Kidney glomerular epithelial cell (primary cell): ENCODE results near the gene IFNAR1.
A peak's percentile ranks its signal among the peaks of the same experiment; 100 is the strongest.
"Not testable (repeated sequence)": the region's sequence is repeated elsewhere in the genome, so short reads cannot be mapped to it uniquely, and the experiment has no call there.

Source experiments
- DNase-seq: peaks from one replicate; lab custom pipeline; 2025; lab: John Stamatoyannopoulos, UW

IFNAR1 gene

DNA sequence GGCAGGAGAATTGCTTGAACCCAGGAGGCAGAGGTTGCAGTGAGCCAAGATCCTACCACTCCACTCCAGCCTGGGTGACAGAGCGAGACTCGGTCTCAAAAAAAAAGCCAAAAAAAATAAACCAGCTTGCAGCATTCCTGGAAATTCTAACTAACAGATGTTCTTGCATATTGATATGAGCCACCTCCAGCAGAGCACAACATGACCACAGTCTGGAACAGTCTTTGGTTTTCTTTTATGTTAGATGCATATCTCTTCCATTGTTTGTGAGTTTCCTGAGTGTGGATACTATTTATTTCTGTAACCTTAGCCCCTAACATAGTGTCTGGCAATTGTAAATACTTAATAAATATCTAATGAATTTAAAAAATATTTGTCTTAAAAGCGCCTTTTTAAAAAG, 23.9 kb downstream of the IFNAR1 start:
- no peak for DNase-seq

DNA sequence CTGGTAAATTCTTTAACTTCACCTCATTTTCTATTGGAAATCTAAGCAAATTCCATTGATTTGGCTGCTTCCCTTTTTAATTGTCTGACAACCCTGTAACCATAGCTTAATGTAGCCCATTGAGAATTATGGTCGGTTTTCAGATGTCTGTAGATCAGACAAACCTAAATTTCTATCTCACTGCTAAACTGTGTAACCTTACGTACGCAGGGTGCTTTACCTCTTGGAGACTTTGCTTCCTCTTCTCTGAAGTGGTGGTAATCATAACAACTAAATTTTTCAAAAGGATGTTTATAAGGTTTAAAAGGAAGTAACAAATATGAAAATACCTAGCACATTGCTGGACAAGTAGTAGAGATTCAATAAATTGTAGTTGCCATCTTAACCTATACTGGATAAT, 25.9 kb downstream of the IFNAR1 start:
- no peak for DNase-seq

DNA sequence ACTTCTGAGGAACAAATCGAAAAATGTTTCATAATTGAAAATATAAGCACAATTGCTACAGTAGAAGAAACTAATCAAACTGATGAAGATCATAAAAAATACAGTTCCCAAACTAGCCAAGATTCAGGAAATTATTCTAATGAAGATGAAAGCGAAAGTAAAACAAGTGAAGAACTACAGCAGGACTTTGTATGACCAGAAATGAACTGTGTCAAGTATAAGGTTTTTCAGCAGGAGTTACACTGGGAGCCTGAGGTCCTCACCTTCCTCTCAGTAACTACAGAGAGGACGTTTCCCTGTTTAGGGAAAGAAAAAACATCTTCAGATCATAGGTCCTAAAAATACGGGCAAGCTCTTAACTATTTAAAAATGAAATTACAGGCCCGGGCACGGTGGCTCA, 30.6 kb downstream of the IFNAR1 start:
- no peak for DNase-seq

DNA sequence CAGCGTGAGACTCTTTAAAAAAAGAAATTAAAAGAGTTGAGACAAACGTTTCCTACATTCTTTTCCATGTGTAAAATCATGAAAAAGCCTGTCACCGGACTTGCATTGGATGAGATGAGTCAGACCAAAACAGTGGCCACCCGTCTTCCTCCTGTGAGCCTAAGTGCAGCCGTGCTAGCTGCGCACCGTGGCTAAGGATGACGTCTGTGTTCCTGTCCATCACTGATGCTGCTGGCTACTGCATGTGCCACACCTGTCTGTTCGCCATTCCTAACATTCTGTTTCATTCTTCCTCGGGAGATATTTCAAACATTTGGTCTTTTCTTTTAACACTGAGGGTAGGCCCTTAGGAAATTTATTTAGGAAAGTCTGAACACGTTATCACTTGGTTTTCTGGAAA, 31.2 kb downstream of the IFNAR1 start:
- DNase-seq = no peak

DNA sequence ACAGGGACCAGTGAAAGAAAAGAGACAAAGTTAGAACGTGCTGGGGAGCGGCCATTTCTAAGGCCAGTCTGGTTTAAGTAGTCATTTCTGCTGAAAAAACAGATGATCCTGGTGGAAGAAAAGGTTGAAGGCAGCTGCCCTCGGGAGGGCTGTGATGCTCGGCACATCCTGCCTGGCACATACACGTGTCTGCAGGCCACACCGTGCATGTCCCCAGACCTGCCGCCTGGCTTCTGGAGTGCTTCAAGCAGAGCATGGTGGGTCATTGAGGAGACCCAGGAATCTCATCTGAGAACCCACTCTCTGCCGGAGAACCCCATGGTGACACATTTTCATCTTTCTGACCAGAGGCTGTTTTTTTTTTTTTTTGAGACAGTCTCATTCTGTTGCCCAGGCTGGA, 32.4 kb downstream of the IFNAR1 start:
- no peak for DNase-seq

DNA sequence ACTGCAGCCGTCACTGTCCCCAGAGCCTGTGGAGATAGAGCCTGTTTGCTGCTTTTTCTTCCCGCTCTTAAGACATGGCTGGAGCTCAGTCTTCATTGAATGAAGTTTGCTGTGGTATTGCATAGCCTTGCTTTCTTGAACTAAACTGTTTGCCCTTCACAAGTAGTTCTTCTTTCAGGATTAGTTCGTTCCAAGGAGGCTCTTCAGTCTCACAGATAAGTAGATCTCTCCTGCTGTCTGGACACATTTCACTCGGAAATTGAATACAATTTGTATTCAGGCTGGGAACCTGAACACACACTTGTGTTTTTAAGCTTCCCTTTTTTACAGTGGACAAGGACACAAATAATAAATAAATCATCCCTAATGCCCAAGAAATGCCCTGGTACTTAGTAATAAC, 34.7 kb downstream of the IFNAR1 start:
- no peak for DNase-seq

DNA sequence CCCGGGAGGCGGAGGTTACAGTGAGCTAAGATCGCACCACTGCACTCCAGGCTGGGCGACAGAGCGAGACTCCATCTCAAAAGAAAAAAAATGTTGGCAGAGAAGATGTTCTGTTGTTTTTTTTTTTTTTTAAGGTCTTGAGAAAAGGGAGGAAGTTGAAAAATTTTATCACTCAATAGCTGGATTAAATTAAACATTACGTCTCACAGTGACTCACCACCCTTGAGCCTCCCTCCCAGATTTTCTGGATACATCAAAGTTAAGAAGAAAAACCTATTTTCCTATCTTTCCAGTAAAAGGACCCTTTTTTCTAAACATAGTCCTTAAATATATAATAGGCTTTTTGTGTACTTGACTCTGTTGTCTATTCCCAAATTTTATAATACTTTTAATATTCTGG, 35.5 kb downstream of the IFNAR1 start:
- no peak for DNase-seq

DNA sequence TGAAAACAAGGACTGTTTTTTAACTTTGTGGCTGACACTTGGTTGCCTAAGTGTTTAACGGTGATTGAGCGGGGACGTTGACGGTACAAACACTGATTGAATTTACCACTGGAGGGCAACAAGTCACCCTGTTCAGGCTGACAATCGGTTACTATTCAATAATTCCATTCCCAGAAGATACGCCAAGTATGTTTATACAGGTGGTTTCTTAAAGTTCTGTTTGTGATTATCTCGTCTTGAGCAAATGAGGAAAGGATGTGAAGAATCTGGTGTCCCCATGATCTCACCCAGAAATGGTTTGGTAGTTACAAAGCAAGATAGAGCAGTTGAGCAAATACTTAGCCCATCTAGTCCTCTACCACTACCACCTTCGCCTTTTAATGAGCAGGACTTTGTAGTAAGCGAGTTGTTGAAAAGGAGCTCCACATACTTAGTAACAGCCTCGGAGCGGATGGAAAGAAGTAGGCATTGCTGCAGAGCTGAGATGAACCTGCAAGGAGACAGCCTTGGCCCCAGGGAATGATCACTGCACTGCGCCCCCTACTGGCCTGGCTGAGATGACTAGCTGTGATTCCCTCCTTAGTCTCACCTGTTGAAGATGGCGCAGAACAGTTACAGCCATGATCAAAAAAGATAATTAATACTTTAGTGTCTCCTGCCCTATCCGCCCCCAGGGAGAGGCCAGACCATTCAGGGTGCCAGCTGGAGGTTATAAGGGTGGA, 36.3 kb downstream of the IFNAR1 start:
- peak; percentile 80 for DNase-seq

DNA sequence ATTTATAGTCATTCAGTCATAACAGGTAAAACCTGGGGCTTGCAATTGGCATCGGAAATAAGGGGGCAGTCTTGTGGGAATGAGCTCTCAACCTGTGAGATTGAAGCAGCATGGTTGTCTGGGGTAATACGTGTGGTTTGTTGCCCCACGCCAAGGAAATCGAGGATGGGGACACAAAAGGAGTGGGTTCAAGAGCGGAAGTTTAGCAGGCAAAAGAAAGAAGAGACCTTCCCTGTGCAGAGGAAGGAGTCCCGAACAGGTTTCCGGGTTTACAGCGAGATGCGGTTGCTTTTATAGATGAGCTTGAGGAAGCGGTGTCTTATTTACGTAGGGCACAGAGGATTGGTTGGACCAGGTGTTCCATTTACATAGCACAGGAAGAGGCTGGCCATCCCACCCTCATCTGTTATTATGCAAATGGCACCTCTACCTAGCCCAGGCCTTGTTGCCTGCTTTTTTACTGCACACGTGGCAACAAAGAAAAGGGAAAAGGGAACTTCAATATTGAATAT, 37.3 kb downstream of the IFNAR1 start:
- DNase-seq = no peak

DNA sequence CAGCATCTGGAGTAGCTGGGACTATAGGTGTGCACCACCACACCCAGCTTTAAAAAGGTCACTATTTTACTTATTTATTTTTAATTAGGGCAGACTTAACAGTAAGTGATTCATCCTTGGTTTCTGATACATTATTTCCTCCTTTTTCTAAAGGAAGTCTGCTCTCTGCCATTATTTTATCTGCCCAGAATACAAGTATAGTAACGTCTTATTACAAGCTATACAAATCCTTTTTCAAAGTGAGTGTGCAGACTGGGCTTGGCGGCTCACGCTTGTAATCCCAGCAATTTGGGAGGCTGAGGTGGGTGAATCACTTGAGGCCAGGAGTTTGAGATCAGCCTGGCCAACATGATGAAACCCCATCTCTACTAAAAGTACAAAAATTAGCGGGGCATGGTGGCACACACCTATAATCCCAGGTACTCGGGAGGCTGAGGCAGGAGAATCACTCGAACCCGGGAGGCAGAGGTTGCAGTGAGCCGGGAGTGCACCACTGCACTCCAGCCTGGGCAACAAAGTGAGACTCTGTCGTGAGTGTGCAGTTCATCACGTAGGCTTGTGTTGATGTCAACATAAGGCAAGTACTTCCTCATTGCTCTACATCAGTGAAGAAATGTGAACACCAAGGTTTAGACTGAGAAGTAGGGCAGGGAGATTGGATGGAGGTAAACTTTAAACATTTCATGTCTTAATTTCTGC, 39.3 kb downstream of the IFNAR1 start:
- DNase-seq = not testable (repeated sequence)

DNA sequence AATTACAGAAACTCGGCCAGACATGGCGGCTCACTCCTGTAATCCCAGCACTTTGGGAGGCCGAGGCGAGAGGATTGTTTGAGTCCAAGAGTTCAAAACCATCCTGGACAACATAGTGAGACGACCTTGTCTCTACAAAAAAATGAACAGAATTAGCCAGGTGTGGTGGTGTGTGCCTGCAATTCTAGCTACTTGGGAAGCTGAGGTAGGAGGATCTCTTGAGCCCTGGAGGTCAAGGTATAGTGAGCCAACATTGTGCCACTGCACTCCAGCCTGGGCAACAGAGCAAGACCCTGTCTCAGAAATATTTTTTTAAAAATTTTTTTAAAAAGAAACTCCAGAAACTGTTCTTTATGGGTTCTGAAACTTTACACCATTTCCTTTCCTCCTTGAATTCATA, 40.1 kb downstream of the IFNAR1 start:
- DNase-seq = no peak

DNA sequence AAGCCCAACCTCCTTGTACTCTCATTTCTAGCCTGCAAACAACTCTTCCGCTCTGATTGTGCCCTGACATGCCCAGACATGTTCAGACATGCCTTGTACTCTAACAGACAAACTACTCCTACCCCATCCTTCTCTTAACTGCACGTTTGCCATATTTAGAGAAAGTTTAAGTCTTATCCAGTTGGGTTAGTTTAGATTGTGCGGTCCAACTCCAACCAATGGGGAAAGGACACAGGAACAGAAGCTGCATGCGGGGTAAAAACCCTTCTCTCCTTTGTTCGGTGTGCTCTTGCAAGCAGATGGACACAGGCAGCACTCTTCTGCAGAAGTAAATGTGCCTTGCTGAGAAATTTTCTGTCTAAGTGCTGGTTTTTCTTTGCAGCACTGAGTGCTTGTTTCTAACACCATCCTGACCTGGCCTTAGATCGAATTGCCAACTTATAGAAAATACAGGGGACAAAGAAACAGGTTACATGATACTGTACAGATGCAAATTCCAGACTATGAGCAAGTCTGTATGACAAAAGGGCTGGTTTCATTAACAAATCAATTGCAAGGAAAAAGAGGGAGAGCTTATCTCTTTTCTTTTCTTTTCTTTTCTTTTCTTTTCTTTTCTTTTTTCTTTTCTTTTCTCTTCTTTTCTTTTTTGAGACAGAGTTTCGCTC, 42.7 kb downstream of the IFNAR1 start:
- no peak for DNase-seq

DNA sequence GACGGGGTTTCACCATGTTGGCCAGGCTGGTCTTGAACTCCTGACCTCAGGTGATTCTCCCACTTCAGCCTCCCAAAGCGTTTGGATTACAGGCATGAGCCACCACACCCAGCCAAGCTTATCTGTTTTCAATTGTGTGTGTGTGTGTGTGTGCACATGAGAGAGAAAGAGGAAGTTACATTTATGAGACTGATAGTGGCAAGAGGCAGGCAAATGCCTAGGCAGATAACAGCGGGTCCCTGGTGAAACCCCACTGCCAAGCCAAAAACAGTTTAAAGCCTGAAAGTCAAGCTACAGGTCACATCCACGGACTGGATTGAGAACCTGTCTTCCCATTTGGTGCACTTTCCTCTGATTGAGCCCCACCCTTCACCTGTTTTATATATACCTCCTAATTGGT, 43.4 kb downstream of the IFNAR1 start:
- no peak for DNase-seq

DNA sequence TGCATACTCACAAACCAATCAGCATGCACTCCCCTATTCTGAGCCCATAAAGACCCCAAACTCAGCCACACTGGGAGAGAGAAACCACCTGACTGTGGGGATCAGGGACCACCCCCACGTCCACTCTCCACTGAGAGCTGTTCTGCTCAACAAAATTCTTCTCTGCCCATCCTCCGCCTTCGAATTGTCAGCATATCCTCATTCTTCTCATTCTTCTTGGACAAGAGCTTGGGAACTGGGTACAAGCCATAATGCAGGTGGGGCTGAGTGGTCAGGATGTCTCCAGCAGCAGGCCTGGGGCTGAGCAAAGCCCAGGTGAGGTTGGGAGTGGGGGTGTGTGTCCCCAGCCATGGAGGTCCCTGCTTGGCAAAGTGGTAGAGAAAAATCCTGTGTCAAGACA, 43.8 kb downstream of the IFNAR1 start:
- no peak for DNase-seq

DNA sequence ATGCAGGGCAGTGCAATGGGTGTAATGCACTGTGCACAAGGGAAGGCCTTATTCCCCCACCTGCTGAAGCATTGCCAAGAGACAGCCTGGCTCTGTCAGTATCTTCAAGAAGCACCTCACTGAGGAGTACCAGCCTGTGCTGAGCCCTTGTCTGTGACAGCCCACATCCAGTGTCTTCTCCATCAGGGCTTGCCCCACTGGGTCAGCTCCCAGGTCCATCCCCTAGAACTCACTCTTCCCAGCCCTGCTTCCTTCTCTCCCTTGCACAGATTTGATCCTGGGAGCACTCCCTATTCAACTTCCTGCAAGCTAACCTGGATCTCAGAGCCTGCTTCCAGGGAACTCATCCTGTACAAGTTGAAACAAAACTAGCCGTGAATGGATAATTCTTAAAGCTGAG, 44.8 kb downstream of the IFNAR1 start:
- no peak for DNase-seq

DNA sequence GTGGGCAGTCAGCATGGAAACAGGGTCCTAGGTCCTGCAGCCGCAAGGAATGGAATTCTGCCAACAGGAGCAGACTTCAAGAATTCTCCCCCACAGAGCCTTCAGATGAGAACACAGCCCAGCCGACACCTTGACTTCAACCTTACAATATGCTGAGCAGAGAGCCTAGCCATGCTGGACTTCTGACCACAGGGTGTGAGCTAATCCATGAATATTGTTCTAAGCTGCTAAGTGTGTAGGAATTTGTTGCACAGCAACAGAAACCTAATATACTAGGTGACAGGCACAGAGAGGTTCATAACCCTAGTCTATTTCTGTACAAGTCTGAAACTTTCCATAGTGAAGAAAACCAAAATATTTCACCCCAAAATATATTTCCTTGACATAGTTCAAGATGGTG, 45.5 kb downstream of the IFNAR1 start:
- DNase-seq = no peak

DNA sequence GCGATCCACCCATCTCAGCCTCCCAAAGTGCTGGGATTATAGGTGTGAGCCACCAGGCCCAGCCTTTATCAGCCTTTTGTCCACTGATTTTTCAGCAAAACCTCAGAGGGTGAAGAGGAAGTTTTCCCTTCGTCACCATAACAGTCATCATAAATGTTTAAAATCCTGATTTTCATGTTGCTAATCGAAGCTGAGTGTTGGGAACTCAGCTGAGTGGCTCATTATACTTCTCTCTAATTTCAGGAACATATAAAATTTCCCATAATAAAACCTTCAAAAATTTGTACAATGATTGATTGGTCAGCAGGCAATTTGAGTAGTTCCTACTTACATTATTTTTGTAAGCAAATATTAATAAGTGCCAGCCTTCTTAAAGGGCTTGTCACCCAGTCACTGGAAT, 46.6 kb downstream of the IFNAR1 start:
- DNase-seq = no peak

DNA sequence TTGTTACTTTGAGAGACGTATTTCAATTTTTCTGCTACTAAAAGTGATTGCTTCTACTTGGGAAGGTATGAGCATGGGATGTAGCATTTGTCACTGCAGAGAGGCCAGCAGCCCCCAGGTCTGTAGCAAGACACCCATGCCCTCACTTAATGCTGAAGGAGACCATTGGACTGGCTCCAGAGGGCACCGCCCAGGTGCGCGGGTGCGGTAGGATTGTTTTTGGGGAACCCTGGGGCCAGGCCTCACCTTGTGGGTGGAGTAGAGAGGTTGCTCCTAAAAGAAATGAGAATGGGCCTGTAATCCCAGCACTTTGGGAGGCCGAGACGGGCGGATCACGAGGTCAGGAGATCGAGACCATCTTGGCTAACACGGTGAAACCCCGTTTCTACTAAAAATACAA, 47.8 kb downstream of the IFNAR1 start:
- no peak for DNase-seq

DNA sequence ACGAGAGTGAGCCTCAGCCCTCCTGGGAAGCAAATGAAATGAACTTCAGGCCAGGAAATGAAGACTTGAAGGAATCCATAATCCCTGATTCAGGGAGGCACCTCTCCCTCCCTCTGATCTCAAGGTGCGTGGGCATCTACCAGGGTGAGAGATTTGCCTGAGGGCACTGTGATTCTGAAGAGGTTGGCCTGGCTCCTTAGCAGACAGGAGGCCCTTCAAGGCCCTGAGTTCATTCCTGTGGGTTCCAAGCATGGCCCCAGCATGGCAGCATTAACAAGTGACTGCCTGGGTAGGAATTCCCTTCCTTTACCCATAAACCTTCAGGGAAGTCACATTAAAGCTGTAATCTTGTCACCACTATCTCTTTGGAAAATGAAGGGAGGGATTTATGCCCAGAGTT, 48.7 kb downstream of the IFNAR1 start:
- DNase-seq = no peak

DNA sequence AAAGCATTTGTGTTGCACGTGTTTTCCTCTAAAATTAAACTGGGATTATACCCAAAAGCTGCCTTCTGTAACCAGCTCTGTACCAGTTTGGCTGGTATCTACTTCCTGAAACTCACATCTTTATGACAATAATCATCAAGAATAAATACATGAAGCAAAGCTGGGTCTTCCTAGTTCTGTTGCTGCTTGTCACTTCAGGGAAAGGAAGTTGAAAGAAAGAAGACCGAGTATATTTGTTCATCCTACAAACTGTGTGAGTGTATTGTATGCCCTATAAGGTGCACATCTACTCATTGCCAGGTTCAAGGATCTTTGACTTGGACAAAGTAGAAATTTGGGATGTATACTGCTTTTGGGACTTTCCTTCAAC, 49.3 kb downstream of the IFNAR1 start:
- no peak for DNase-seq

DNA sequence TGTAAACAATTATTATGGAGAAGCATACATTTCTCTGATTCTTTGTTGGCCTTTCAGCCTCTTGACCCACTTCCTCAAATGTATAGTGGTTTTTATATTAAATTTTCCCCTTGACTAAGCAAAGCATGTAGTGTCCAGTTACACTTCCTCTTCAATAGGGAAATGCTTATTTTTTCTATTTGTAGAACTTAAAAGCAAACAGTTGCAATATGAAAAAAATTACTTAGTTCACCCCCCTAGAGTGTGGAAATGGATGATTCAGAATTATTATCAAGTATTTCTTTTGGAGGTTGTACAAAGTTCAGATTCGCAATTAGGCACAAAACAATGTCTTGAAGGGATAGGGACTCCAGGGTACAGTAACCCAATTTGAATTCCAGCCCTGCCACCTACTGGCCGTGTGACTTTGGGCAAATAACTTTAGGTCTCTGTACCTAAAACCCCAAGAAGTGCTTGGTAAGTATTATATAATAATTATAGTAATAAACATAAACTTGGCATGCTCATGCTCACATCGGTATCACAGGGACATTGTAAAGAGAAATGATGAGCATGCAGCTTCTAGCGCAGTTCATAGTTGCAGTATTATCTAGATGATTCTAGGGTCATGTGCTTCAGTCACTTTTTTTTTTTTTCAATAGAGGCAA, 49.8 kb downstream of the IFNAR1 start:
- DNase-seq = no peak

DNA sequence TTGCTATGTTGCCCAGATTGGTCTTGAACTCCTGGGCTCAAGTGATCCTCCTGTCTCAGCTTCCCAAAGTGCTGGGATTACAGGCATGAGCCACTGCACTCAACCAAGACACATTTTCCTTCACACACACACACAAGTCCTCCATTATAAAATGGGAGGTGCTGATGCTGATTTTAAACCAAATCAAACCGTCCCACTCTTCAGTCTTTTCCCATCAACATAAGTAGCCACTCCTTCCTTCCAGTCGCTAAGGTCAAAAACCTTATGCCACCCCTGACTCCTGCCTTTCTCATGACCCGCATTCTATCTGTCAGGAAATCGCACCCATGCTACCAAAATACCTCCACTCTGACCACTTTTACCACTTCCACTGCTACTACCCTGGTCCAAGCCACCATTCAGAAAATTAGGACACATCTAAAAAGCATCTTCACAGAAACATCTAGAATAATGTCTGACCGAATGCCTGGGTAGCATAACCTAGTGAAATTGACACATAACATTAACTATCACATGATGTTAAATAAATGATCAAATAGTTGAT, 50.4 kb downstream of the IFNAR1 start:
- no peak for DNase-seq
